H1 (cell line): ENCODE data around the gene P2RX6. TPM values are rescaled to one million over a fixed set of nuclear protein-coding genes. Genes with fewer than 3 reads are reported as not detected.

ENCODE experiments used
- CTCF ChIA-PET: fragments of 300-600 bp; sonication (Branson Sonifier 250); formaldehyde crosslinking; loops from one replicate; lab custom pipeline; 2021; ENCODE audit not compliant: partially characterized antibody; lab: Charles Lee
- POLR2A ChIA-PET: fragments of 300-600 bp; sonication (Branson Sonifier 250); formaldehyde crosslinking; loops from one replicate; lab custom pipeline; 2021; ENCODE audit warnings: inconsistent platforms; ENCODE audit not compliant: partially characterized antibody; lab: Charles Lee
- DNase-seq, 2 experiments: peaks; one replicate each; pipeline versions ENCODE4 v3.0.0 to v3.0.0-alpha.2; 2010 to 2022; ENCODE audit warnings: low spot score in 2 of 2, low read depth in 1 of 2, mixed read lengths in 1 of 2
- FAIRE-seq: peaks from 2 replicates; lab custom pipeline; 2011; peaks lifted over from hg19 to GRCh38; lab: Jason Lieb, UNC
- H2AFZ ChIP-seq: 2 replicates; pipeline ENCODE4 v1.8.1; 2012; ENCODE audit warnings: low read length, inconsistent platforms
- H2AK5ac ChIP-seq: 2 replicates; pipeline ENCODE4 v1.6.1; 2013; ENCODE audit warnings: low read depth, low read length
- H2BK120ac ChIP-seq: replicated peaks from 2 replicates; pipeline ENCODE3; 2013; ENCODE audit warnings: low read depth, low read length, inconsistent platforms
- H2BK12ac ChIP-seq: 2 replicates; pipeline ENCODE4 v1.6.1; 2013; ENCODE audit warnings: low read depth, low read length
- H2BK15ac ChIP-seq: 2 replicates; pipeline ENCODE4 v1.6.1; 2013; ENCODE audit warnings: low read length
- H2BK20ac ChIP-seq: 2 replicates; pipeline ENCODE4 v1.6.1; 2013; ENCODE audit warnings: low read length
- H2BK5ac ChIP-seq: 2 replicates; pipeline ENCODE4 v1.6.1; 2013; ENCODE audit warnings: low read depth, low read length
- H3K14ac ChIP-seq: 2 replicates; pipeline ENCODE4 v1.6.1; 2013; ENCODE audit warnings: inconsistent platforms; ENCODE audit not compliant: insufficient read length
- H3K18ac ChIP-seq: 2 replicates; pipeline ENCODE4 v1.6.1; 2013; ENCODE audit warnings: low read length; ENCODE audit errors: extremely low read depth
- H3K23ac ChIP-seq: 2 replicates; pipeline ENCODE4 v1.6.1; 2013; ENCODE audit warnings: inconsistent platforms; ENCODE audit not compliant: insufficient read length
- H3K23me2 ChIP-seq: 2 replicates; pipeline ENCODE4 v1.6.1; 2013; ENCODE audit warnings: low read depth, low read length
- H3K27ac ChIP-seq: 2 replicates; pipeline ENCODE4 v1.6.1; 2011; ENCODE audit warnings: low read depth, low read length, inconsistent platforms
- H3K27me3 ChIP-seq, 4 experiments: replicated peaks in 1 of 4; 1 replicate in 1 of 4; 2 replicates in 3 of 4; pipeline versions ENCODE4 v1.6.1 to v1.8.1; 2011 to 2013; ENCODE audit warnings: low read length in 3 of 4, mild to moderate bottlenecking in 3 of 4, inconsistent platforms in 2 of 4, mixed read lengths in 2 of 4, moderate library complexity in 1 of 4; ENCODE audit not compliant: control insufficient read depth in 3 of 4, insufficient read depth in 3 of 4; ENCODE audit errors: extremely low read depth in 1 of 4
- H3K36me3 ChIP-seq, 4 experiments: 2 replicates each; pipeline versions ENCODE4 v1.6.1 to v1.8.1; 2011 to 2013; ENCODE audit warnings: mild to moderate bottlenecking in 4 of 4, low read length in 3 of 4, moderate library complexity in 2 of 4, control low read depth in 1 of 4, inconsistent platforms in 1 of 4; ENCODE audit not compliant: insufficient read depth in 4 of 4, control insufficient read depth in 2 of 4
- H3K4ac ChIP-seq: replicated peaks from 2 replicates; pipeline ENCODE3; 2013; ENCODE audit warnings: low read length, low read depth, mixed read lengths, inconsistent platforms; ENCODE audit not compliant: insufficient read length
- H3K4me1 ChIP-seq, 4 experiments: replicated peaks in 1 of 4; 1 replicate in 1 of 4; 2 replicates in 3 of 4; pipeline versions ENCODE4 v1.6.1 to v1.8.1; 2011 to 2013; ENCODE audit warnings: low read length in 3 of 4, inconsistent platforms in 2 of 4, mixed read lengths in 1 of 4; ENCODE audit not compliant: insufficient read depth in 4 of 4, control insufficient read depth in 3 of 4
- H3K4me2 ChIP-seq, 2 experiments: 2 replicates each; pipeline versions ENCODE4 v1.6.1 to v1.8.1; 2011 to 2013; ENCODE audit warnings: low read depth in 2 of 2, low read length in 2 of 2, control low read depth in 1 of 2, inconsistent platforms in 1 of 2, mild to moderate bottlenecking in 1 of 2; ENCODE audit not compliant: insufficient read depth in 1 of 2
- H3K4me3 ChIP-seq, 4 experiments: fragments of 200-600, 300-600 bp in 1 of 4; sonication (generic), shearing (Covaris generic), sonication (Bioruptor Twin) in 1 of 4; 2 replicates each; pipeline versions ENCODE4 v1.5.1 to v1.8.1; 2011 to 2016; ENCODE audit warnings: low read length in 4 of 4, low read depth in 3 of 4, control low read depth in 2 of 4, inconsistent platforms in 2 of 4, mild to moderate bottlenecking in 2 of 4, mixed read lengths in 1 of 4, moderate library complexity in 1 of 4; ENCODE audit not compliant: insufficient read depth in 2 of 4; ENCODE audit errors: extremely low read depth in 1 of 4
- H3K56ac ChIP-seq: replicated peaks from 2 replicates; pipeline ENCODE3; 2013; ENCODE audit warnings: low read depth, mild to moderate bottlenecking, mixed read lengths, low read length, inconsistent platforms; ENCODE audit not compliant: insufficient read length
- H3K79me1 ChIP-seq: 2 replicates; pipeline ENCODE4 v1.6.1; 2013; ENCODE audit warnings: low read depth, low read length, control low read depth
- H3K79me2 ChIP-seq, 2 experiments: 2 replicates each; pipeline versions ENCODE4 v1.6.1 to v1.8.1; 2012 to 2013; ENCODE audit warnings: low read length in 2 of 2, mild to moderate bottlenecking in 2 of 2, inconsistent platforms in 1 of 2; ENCODE audit not compliant: insufficient read depth in 2 of 2, control insufficient read depth in 1 of 2
- H3K9ac ChIP-seq, 4 experiments: replicated peaks in 1 of 4; 1 replicate in 1 of 4; 2 replicates in 3 of 4; pipeline versions ENCODE4 v1.6.1 to v1.8.1; 2011 to 2013; ENCODE audit warnings: low read depth in 3 of 4, low read length in 3 of 4, control low read depth in 2 of 4, mild to moderate bottlenecking in 2 of 4, moderate library complexity in 2 of 4, inconsistent platforms in 1 of 4; ENCODE audit errors: extremely low read depth in 1 of 4
- H3K9me3 ChIP-seq, 2 experiments: 2 replicates each; pipeline versions ENCODE4 v1.6.1 to v1.8.1; 2012 to 2013; ENCODE audit warnings: mild to moderate bottlenecking in 2 of 2, moderate library complexity in 2 of 2, control low read depth in 1 of 2, inconsistent platforms in 1 of 2, low read depth in 1 of 2, low read length in 1 of 2, mixed read lengths in 1 of 2; ENCODE audit not compliant: insufficient read depth in 2 of 2
- H4K20me1 ChIP-seq, 2 experiments: replicated peaks in 1 of 2; 2 replicates each; pipeline versions ENCODE3 to v1.8.1; 2011 to 2013; ENCODE audit warnings: inconsistent platforms in 2 of 2, low read length in 2 of 2, mild to moderate bottlenecking in 1 of 2; ENCODE audit not compliant: insufficient read depth in 2 of 2, control insufficient read depth in 1 of 2
- H4K5ac ChIP-seq: 2 replicates; pipeline ENCODE4 v1.6.1; 2013; ENCODE audit warnings: low read length, low read depth, mixed read lengths, inconsistent platforms; ENCODE audit not compliant: insufficient read length
- H4K8ac ChIP-seq: 2 replicates; pipeline ENCODE4 v1.8.0; 2013; ENCODE audit warnings: mild to moderate bottlenecking, moderate library complexity, low read length, inconsistent platforms; ENCODE audit not compliant: insufficient read depth; ENCODE audit errors: extremely low read depth
- H4K91ac ChIP-seq: replicated peaks from 2 replicates; pipeline ENCODE3; 2013; ENCODE audit warnings: low read length, mixed read lengths, inconsistent platforms; ENCODE audit not compliant: insufficient read length
- EZH2 ChIP-seq: fragments of 200-600 bp; sonication (generic); IDR thresholded peaks from 2 replicates; pipeline ENCODE4 v1.7.1; 2012; ENCODE audit warnings: low read depth, mild to moderate bottlenecking, moderate library complexity, low read length, inconsistent platforms; ENCODE audit not compliant: severe bottlenecking
- FOSL1 ChIP-seq: IDR thresholded peaks from 2 replicates; pipeline ENCODE4 v1.6.1; 2011; ENCODE audit warnings: mild to moderate bottlenecking, low read depth, low read length, moderate library complexity; ENCODE audit not compliant: insufficient read depth
- POLR2A ChIP-seq, 2 experiments: IDR thresholded peaks; 1 replicate in 1 of 2; 2 replicates in 1 of 2; pipeline ENCODE4 v1.6.1; 2011; ENCODE audit warnings: low read depth in 2 of 2, low read length in 2 of 2, mild to moderate bottlenecking in 2 of 2; ENCODE audit errors: control extremely low read depth in 1 of 2
- POU5F1 ChIP-seq: IDR thresholded peaks from 2 replicates; pipeline ENCODE4 v1.6.1; 2011; ENCODE audit warnings: low read depth, mild to moderate bottlenecking, low read length, moderate library complexity
- SP1 ChIP-seq: IDR thresholded peaks from 2 replicates; pipeline ENCODE4 v1.6.1; 2011; ENCODE audit warnings: low read depth, low read length
- TAF7 ChIP-seq: optimal IDR thresholded peaks from 2 replicates; pipeline ENCODE3; 2011; ENCODE audit warnings: low read depth, mild to moderate bottlenecking, inconsistent platforms, low read length, moderate library complexity, borderline replicate concordance
- TCF12 ChIP-seq: IDR thresholded peaks from 2 replicates; pipeline ENCODE4 v1.6.1; 2011; ENCODE audit warnings: low read depth, mild to moderate bottlenecking, low read length
- ZNF274 ChIP-seq: IDR thresholded peaks from 2 replicates; pipeline ENCODE4 v1.7.0; 2012; ENCODE audit warnings: low read length, borderline replicate concordance; ENCODE audit errors: extremely low read depth
- WGBS, 2 experiments: shearing (Covaris generic) in 1 of 2; methylation state at CpG; one replicate each; pipeline versions ENCODE4 v1.1.6 to v1.1.7; 2013 to 2015; ENCODE audit warnings: low lambda C conversion rate in 2 of 2, mixed read lengths in 2 of 2, inconsistent platforms in 1 of 2, low coverage in 1 of 2, missing lambda C conversion rate in 1 of 2; ENCODE audit not compliant: insufficient replicate concordance in 2 of 2, insufficient coverage in 1 of 2, insufficient read length in 1 of 2; ENCODE audit errors: extremely low coverage in 1 of 2, missing lambda C conversion rate in 1 of 2; 5-methylcytosine and 5-hydroxymethylcytosine counted together
- polyA plus RNA-seq, 7 experiments: library from polyadenylated mRNA; depleted of rRNA in 3 of 7; stranded (reverse) in 5 of 7; unstranded in 2 of 7; fragments of >200 nt in 5 of 7; fragments of 200-250 nt in 2 of 7; gene quantifications; 1 replicate in 5 of 7; 2 replicates in 1 of 7; 4 replicates in 1 of 7; pipeline versions ENCODE4 v1.2.1 to v1.2.3, GENCODE V29; 2011 to 2013; ENCODE audit warnings: missing spikeins in 2 of 7, mixed read lengths in 2 of 7
- total RNA-seq: library from RNA; stranded (reverse); fragmentation: NEBNext Ultra II Directional; extraction: Animal tissue kit (Norgen Biotek cat#: 25700); gene quantifications from 2 replicates; pipeline ENCODE4 v1.2.1, GENCODE V29; 2021

P2RX6 gene
- total and polyA plus RNA-seq, 2 of the 8 experiments (the other 6 are each of a cell fraction or from before 2014, with no cell fraction given), result 0.09 TPM; not detected in 1

DNA sequence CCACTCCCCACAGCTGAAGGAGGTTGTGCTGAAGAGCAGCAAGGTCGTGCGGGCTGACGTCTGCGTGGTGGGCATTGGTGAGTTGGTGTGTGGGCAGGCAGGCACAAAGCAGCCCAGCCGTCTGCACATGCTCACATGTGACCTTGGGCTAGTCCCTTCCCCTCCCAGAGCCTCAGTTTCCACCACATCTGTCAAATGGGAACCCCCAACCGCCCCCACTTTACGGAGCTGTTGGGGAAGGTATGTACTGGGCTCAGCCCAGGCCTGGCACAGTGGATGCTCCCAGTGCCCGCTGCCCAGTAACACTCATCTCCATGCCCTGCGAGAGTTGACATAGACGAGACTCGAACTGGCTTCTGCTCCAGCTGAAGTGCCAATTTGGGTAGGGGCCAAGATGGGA is 37.9 kb upstream of the P2RX6 start:
- no peak overlapping the region for H2BK15ac ChIP-seq
- peaks cover 1 to 2% of the 10 kb centered on the region in 2 experiments for H4K20me1 ChIP-seq
- H2BK120ac ChIP-seq, result no peak overlapping the region
- no peak overlapping the region for H3K14ac ChIP-seq
- peaks cover 6% of the 10 kb centered on the region; the same call in 1 of the 2 replicates for H3K23me2 ChIP-seq
- 87% methylated on average over 11 of the region's 11 CpGs; no CpG with 5 or more reads in 1 of the 2 experiments for WGBS, 2 experiments
- H3K4me2 ChIP-seq, result no peak overlapping the region
- TF ChIP-seq SP1, result no peak
- no peak for TF ChIP-seq FOSL1
- no peak for TF ChIP-seq TAF7
- no peak for TF ChIP-seq EZH2
- TF ChIP-seq POLR2A (IDR thresholded peaks at IDR 0.05; ENCODE audit: control extremely low read depth in 1 of 2, low read depth in 2 of 2, low read length in 2 of 2), result no peak
- TF ChIP-seq TCF12, result no peak
- TF ChIP-seq ZNF274, result no peak
- TF ChIP-seq POU5F1, result no peak
- no peak overlapping the region for H4K8ac ChIP-seq
- H2BK5ac ChIP-seq, result no peak overlapping the region
- H3K4me1 ChIP-seq, result peaks cover 5 to 20% (median 8%) of the 10 kb centered on the region in 4 experiments; a peak in 6 of 7 replicates
- no peaks in the 10 kb centered on the region for H3K79me1 ChIP-seq
- H3K9me3 ChIP-seq, result peaks cover 11 to 17% of the 10 kb centered on the region in 2 experiments
- no peak overlapping the region for H3K9ac ChIP-seq
- FAIRE-seq (no peak), DNase-seq (no peak)
- H2BK20ac ChIP-seq, result no peak overlapping the region
- no peak overlapping the region for H3K4ac ChIP-seq
- H3K27me3 ChIP-seq, result peaks cover 0 to 17% (median 7%) of the 10 kb centered on the region in 4 experiments; a peak in 3 of 7 replicates
- no peak overlapping the region for H3K4me3 ChIP-seq
- no peak overlapping the region for H3K27ac ChIP-seq
- H3K23ac ChIP-seq, result no peak overlapping the region
- no peak overlapping the region for H2AFZ ChIP-seq
- H4K5ac ChIP-seq, result no peak overlapping the region
- H3K79me2 ChIP-seq, result no peaks in the 10 kb centered on the region
- no peak overlapping the region for H2BK12ac ChIP-seq
- no peaks in the 10 kb centered on the region for H3K36me3 ChIP-seq
- no peak overlapping the region for H2AK5ac ChIP-seq
- POLR2A ChIA-PET, result interaction anchor here (3.0 kb wide), 1 partner anchor 20 kb away, joined by 7 read pairs; no protein-coding TSS in a partner anchor
- H3K56ac ChIP-seq, result no peak overlapping the region
- H4K91ac ChIP-seq, result no peak overlapping the region
- CTCF ChIA-PET, result interaction anchor here (1.1 to 10.9 kb wide), 4 partner anchors 10 to 44 kb away, joined by 3 to 115 read pairs (median 7); partner anchors contain the start of gene AIFM3
- H3K18ac ChIP-seq, result no peak overlapping the region
